HL-60 (cell line): Measurements from ENCODE around the gene EFNA2.

Experiments
- DNase-seq, 2 experiments: peaks; one replicate each; pipeline ENCODE4 v3.0.0-alpha.2; 2010 to 2020; ENCODE audit warnings: low read depth in 1 of 2, low spot score in 1 of 2
- H3K27ac ChIP-seq: fragments of 250-450 bp; sonication (Bioruptor Pico); replicated peaks from 2 replicates; pipeline ENCODE4 v1.5.1; 2020; ENCODE audit warnings: mild to moderate bottlenecking, moderate library complexity
- H3K27me3 ChIP-seq: fragments of 250-450 bp; sonication (Bioruptor Pico); 2 replicates; pipeline ENCODE4 v1.5.1; 2021; ENCODE audit warnings: mild to moderate bottlenecking, moderate library complexity; ENCODE audit not compliant: insufficient read depth, poor library complexity, severe bottlenecking
- H3K4me3 ChIP-seq: replicated peaks from 2 replicates; pipeline ENCODE4 v1.5.1; 2011; ENCODE audit warnings: mild to moderate bottlenecking, control low read depth, low read length; ENCODE audit not compliant: insufficient read depth
- GABPA ChIP-seq: IDR thresholded peaks from 2 replicates; pipeline ENCODE4 v1.6.1; 2012; ENCODE audit warnings: low read depth
- POLR2AphosphoS5 ChIP-seq: IDR thresholded peaks from 2 replicates; pipeline ENCODE4 v1.6.1; 2012; ENCODE audit warnings: low read depth
- SPI1 ChIP-seq: IDR thresholded peaks from 2 replicates; pipeline ENCODE4 v1.6.1; 2012; ENCODE audit warnings: low read depth, mild to moderate bottlenecking, borderline replicate concordance
- TF ChIP-seq, protein P1 (sequence below): IDR thresholded peaks from 2 replicates; pipeline ENCODE4 v1.6.1; 2012; ENCODE audit warnings: low read depth; ENCODE audit not compliant: insufficient replicate concordance
- TF ChIP-seq, protein P2 (sequence below): IDR thresholded peaks from one replicate; pipeline ENCODE4 v1.5.1; 2011; ENCODE audit warnings: low read length, control low read depth, inconsistent platforms; ENCODE audit not compliant: insufficient read depth

The EFNA2 gene

DNA sequence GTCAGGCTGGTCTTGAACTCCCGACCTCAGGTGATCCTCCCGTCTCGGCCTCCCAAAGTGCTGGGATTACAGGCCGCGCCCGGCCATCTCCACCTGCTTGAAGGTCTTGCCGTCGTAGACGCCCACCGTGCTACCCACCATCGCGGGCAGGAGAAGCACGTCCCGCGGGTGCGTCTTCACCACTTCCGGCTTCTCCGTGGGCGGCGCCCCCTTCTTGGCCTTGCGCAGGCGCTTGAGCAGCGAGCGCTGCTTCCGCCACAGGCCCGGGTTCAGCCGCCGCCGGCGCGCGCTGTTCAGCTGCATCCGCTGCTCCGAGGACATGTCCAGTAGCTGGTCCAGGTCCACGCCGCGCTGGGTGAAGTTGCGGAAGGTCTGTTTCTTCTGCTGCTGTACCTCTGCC is 21.6 kb downstream of the EFNA2 start:
- DNase-seq, result no peak
- no peak overlapping the region for H3K4me3 ChIP-seq
- H3K27ac ChIP-seq, result no peak overlapping the region
- TF ChIP-seq POLR2AphosphoS5 (no peak), SPI1 (no peak), GABPA (no peak)
- TF ChIP-seq, protein P1, sequence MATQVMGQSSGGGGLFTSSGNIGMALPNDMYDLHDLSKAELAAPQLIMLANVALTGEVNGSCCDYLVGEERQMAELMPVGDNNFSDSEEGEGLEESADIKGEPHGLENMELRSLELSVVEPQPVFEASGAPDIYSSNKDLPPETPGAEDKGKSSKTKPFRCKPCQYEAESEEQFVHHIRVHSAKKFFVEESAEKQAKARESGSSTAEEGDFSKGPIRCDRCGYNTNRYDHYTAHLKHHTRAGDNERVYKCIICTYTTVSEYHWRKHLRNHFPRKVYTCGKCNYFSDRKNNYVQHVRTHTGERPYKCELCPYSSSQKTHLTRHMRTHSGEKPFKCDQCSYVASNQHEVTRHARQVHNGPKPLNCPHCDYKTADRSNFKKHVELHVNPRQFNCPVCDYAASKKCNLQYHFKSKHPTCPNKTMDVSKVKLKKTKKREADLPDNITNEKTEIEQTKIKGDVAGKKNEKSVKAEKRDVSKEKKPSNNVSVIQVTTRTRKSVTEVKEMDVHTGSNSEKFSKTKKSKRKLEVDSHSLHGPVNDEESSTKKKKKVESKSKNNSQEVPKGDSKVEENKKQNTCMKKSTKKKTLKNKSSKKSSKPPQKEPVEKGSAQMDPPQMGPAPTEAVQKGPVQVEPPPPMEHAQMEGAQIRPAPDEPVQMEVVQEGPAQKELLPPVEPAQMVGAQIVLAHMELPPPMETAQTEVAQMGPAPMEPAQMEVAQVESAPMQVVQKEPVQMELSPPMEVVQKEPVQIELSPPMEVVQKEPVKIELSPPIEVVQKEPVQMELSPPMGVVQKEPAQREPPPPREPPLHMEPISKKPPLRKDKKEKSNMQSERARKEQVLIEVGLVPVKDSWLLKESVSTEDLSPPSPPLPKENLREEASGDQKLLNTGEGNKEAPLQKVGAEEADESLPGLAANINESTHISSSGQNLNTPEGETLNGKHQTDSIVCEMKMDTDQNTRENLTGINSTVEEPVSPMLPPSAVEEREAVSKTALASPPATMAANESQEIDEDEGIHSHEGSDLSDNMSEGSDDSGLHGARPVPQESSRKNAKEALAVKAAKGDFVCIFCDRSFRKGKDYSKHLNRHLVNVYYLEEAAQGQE, result no peak
- TF ChIP-seq, protein P2, sequence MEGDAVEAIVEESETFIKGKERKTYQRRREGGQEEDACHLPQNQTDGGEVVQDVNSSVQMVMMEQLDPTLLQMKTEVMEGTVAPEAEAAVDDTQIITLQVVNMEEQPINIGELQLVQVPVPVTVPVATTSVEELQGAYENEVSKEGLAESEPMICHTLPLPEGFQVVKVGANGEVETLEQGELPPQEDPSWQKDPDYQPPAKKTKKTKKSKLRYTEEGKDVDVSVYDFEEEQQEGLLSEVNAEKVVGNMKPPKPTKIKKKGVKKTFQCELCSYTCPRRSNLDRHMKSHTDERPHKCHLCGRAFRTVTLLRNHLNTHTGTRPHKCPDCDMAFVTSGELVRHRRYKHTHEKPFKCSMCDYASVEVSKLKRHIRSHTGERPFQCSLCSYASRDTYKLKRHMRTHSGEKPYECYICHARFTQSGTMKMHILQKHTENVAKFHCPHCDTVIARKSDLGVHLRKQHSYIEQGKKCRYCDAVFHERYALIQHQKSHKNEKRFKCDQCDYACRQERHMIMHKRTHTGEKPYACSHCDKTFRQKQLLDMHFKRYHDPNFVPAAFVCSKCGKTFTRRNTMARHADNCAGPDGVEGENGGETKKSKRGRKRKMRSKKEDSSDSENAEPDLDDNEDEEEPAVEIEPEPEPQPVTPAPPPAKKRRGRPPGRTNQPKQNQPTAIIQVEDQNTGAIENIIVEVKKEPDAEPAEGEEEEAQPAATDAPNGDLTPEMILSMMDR, result no peak
- peaks cover 5% of the 10 kb centered on the region for H3K27me3 ChIP-seq

DNA sequence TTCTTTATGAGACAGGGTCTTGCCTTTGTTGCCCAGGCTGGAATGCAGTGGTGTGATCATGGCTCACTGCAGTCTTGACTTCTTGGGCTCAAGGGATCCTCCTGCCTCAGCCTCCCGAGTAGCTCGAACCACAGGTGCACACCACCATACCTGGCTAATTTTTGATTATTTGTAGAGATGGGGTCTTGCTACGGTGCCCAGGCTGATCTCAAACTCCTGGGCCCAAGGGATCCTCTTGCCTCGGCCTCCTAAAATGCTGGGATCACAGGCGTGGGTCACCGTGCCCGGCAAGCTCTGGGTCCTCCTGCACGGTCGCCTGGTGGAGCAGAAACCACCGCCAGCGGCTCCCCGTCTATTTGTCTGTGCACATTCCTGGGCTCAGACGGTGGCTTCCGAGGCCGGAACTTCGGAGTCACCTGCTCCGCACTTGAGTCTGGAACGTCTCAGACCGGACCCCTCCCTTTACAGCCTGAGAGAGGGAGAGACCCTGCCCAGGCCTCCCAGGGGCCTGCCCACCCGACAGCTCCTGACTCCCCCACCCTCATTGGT is 22.2 kb downstream of the EFNA2 start:
- H3K4me3 ChIP-seq, result no peak overlapping the region
- DNase-seq, result no peak
- no peak for TF ChIP-seq POLR2AphosphoS5
- TF ChIP-seq, protein P2, result no peak
- TF ChIP-seq, protein P1, result no peak
- no peak for TF ChIP-seq SPI1
- TF ChIP-seq GABPA, result no peak

DNA sequence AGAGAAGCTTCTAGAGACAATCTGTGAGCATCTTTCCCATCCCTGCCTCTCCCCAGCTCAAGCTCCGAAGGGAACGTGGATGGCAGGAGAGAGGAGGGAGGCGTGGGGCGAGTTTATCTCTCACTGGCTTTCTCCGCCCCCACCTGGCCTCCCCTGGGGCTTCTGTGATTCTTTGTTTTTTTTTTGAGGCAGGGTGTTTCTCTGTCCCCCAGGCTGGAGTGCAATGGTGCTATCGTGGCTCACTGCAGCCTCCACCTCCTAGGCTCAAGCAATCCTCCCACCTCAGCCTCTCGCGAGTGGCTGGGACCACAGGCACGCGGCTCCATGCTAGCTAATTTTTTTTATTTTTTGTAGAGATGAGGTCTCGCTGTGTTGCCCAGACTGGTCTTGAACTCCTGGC is 23.0 kb downstream of the EFNA2 start:
- no peak for DNase-seq
- TF ChIP-seq POLR2AphosphoS5 (no peak), SPI1 (no peak), GABPA (no peak)
- TF ChIP-seq, protein P2, result no peak
- TF ChIP-seq, protein P1, result no peak
- no peak overlapping the region for H3K27ac ChIP-seq
- H3K27me3 ChIP-seq, result peaks cover 5% of the 10 kb centered on the region
- H3K4me3 ChIP-seq, result no peak overlapping the region

More for the DNA sequence above, 22.2 kb downstream of the EFNA2 start:
- Histone ChIP-seq H3K27me3 (peaks cover 5% of the 10 kb centered on the region), H3K27ac (no peak overlapping the region)
